ENCODE data around the gene APOE.

GRCh38 chr19:44948237-44948636, 42.6 kb downstream of the APOE start:
- TF ChIP-seq SREBF1 (IDR thresholded peaks at IDR 0.05; ENCODE audit: borderline replicate concordance, low read depth, low read length) = no peak
- no peak for TF ChIP-seq BACH1 (tag; IDR thresholded peaks at IDR 0.05)
- TF ChIP-seq CTCF (IDR thresholded peaks at IDR 0.05 in 2 of 3, conservative IDR thresholded peaks at IDR 0.05 in 1 of 3; ENCODE audit: insufficient read depth in 2 of 3, low read depth in 1 of 3, low read length in 3 of 3) = no peak
- TF ChIP-seq ZNF518B (CRISPR knock-in tag; IDR thresholded peaks at IDR 0.05) = no peak
